ENCODE measurements around the gene UGGT2. TPM values are rescaled to one million over a fixed set of nuclear protein-coding genes. Genes with fewer than 3 reads are reported as not detected.

Gene UGGT2
- total and polyA plus RNA-seq, 9 of the 15 experiments (the other 6 are each of a cell fraction or from before 2014, with no cell fraction given) = 3.5 to 24.5 (median 18.3) TPM

- Histone ChIP-seq H3K9me1 (ENCODE audit: control insufficient read depth, insufficient read depth, low read length) (no peaks in the 10 kb centered on the region), H3K4me1 (replicated peaks in 1 of 2; ENCODE audit: control insufficient read depth in 2 of 2, insufficient read depth in 2 of 2, low read length in 2 of 2) (no peaks in the 10 kb centered on the region), H2AFZ (ENCODE audit: low read depth, low read length) (no peak overlapping the region), H3K4me2 (ENCODE audit: insufficient read depth, low read length) (no peak overlapping the region), H3K36me3 (ENCODE audit: control insufficient read depth, insufficient read depth, low read length) (peaks cover 11% of the 10 kb centered on the region; the same call in 1 of the 3 replicates), H3K9ac (ENCODE audit: insufficient read depth in 1 of 2, low read depth in 2 of 2, low read length in 2 of 2) (no peak overlapping the region), H3K9me3 (replicated peaks; ENCODE audit: control insufficient read depth, insufficient read depth, low read depth, low read length) (no peaks in the 10 kb centered on the region), H3K27ac (ENCODE audit: extremely low read depth, low read depth, low read length) (no peak overlapping the region), H3K79me2 (ENCODE audit: control insufficient read depth, insufficient read depth, low read length) (no peaks in the 10 kb centered on the region), H3K27me3 (ENCODE audit: control insufficient read depth in 2 of 2, insufficient read depth in 2 of 2, low read length in 2 of 2) (no peaks in the 10 kb centered on the region), H4K20me1 (replicated peaks; ENCODE audit: control insufficient read depth, insufficient read depth, low read length) (no peaks in the 10 kb centered on the region), H3K4me3 (no peak overlapping the region)
- BruUV-seq (replicated peaks) = no TSS peak
- intact Hi-C loops (cut with micrococcal nuclease) = no loop called here
- TF ChIP-seq ZBTB12 (CRISPR knock-in tag; IDR thresholded peaks at IDR 0.05) (no peak), EP300 (IDR thresholded peaks at IDR 0.05; ENCODE audit: low read length) (no peak), TEAD1 (CRISPR knock-in tag; IDR thresholded peaks at IDR 0.05) (no peak), EWSR1 (IDR thresholded peaks at IDR 0.05; ENCODE audit: borderline replicate concordance, low read depth, partially characterized antibody) (no peak)
- ChIA-PET POLR2A (no interaction called here), CTCF (ENCODE audit: low intra/inter-chr PET ratio) (no interaction called here)
- in situ Hi-C loops (cut with MboI) = no loop called here
- FAIRE-seq = no peak
- DNase-seq (ENCODE audit: extremely low read depth in 1 of 4, low spot score in 3 of 4) = no peak
- no peak; the same call in 2 of the 3 replicates for ATAC-seq
- 85% methylated on average over 2 of the region's 2 CpGs for WGBS (ENCODE audit: insufficient coverage, low coverage, missing lambda C conversion rate)
Measured at GRCh38 chr13:95970878-95971277, 82.3 kb downstream of the UGGT2 start.

GRCh38 chr13:95968906-95969305, 84.3 kb downstream of the UGGT2 start:
- Histone ChIP-seq H3K79me2 (ENCODE audit: control insufficient read depth, insufficient read depth, low read length) (no peaks in the 10 kb centered on the region), H3K4me3 (no peak overlapping the region), H3K9ac (ENCODE audit: insufficient read depth in 1 of 2, low read depth in 2 of 2, low read length in 2 of 2) (no peak overlapping the region), H3K27me3 (ENCODE audit: control insufficient read depth in 2 of 2, insufficient read depth in 2 of 2, low read length in 2 of 2) (no peaks in the 10 kb centered on the region), H2AFZ (ENCODE audit: low read depth, low read length) (no peak overlapping the region), H3K9me1 (ENCODE audit: control insufficient read depth, insufficient read depth, low read length) (no peaks in the 10 kb centered on the region), H3K27ac (ENCODE audit: extremely low read depth, low read depth, low read length) (no peak overlapping the region), H3K9me3 (replicated peaks; ENCODE audit: control insufficient read depth, insufficient read depth, low read depth, low read length) (no peaks in the 10 kb centered on the region), H3K36me3 (ENCODE audit: control insufficient read depth, insufficient read depth, low read length) (peaks cover 11% of the 10 kb centered on the region; the same call in 1 of the 3 replicates), H3K4me1 (replicated peaks in 1 of 2; ENCODE audit: control insufficient read depth in 2 of 2, insufficient read depth in 2 of 2, low read length in 2 of 2) (no peaks in the 10 kb centered on the region), H4K20me1 (replicated peaks; ENCODE audit: control insufficient read depth, insufficient read depth, low read length) (no peaks in the 10 kb centered on the region), H3K4me2 (ENCODE audit: insufficient read depth, low read length) (no peak overlapping the region)
- BruUV-seq (replicated peaks) = no TSS peak
- no peak for FAIRE-seq
- CTCF ChIA-PET (ENCODE audit: low intra/inter-chr PET ratio) = no interaction called here
- POLR2A ChIA-PET = interaction anchor here (0.6 kb wide), 1 partner anchor 169 kb away, joined by 4 read pairs; no protein-coding TSS in a partner anchor
- WGBS (ENCODE audit: insufficient coverage, low coverage, missing lambda C conversion rate) = 93% methylated on average over 2 of the region's 2 CpGs
- intact Hi-C loops (cut with micrococcal nuclease) = no loop called here
- in situ Hi-C loops (cut with MboI) = no loop called here
- ATAC-seq = no peak
- DNase-seq (ENCODE audit: extremely low read depth in 1 of 4, low spot score in 3 of 4) = no peak
- TF ChIP-seq HDAC8 (tag; IDR thresholded peaks at IDR 0.05) (no peak), POLR2AphosphoS2 (IDR thresholded peaks at IDR 0.05; ENCODE audit: low read length) (no peak), HBP1 (CRISPR knock-in tag; IDR thresholded peaks at IDR 0.05) (no peak), EP400 (IDR thresholded peaks at IDR 0.05) (no peak), L3MBTL2 (IDR thresholded peaks at IDR 0.05) (no peak), THAP12 (CRISPR knock-in tag; IDR thresholded peaks at IDR 0.05) (no peak), ILK (tag; IDR thresholded peaks at IDR 0.05; ENCODE audit: borderline replicate concordance, low read depth) (no peak), SUPT5H (IDR thresholded peaks at IDR 0.05) (no peak), ZC3H8 (IDR thresholded peaks at IDR 0.05) (no peak)
